Effector CD4-positive, alpha-beta T cell (primary cell): Measurements from ENCODE around the gene PBX2.
"Not testable (repeated sequence)": the region's sequence is repeated elsewhere in the genome, so short reads cannot be mapped to it uniquely, and the experiment has no call there.

Experiments used
- DNase-seq: peaks from one replicate; pipeline ENCODE4 v3.0.0-alpha.2; 2020
- total RNA-seq: gene quantifications from one replicate; lab custom pipeline; 2026; lab: John Stamatoyannopoulos, UW

PBX2 gene
- 57.0 reads per million, percentile 71 among the genes with 10 or more reads in this experiment for total RNA-seq

- DNase-seq: peak; percentile 68
These were observed at the start of gene PBX2 for GRCh38 chr6:32190054-32190851. Gene PBX2, minus strand, starts transcription at chr6:32190202. Its CDS starts 287 bp downstream, at chr6:32189915.

- no peak for DNase-seq
These were observed 49.5 kb upstream of the PBX2 start for GRCh38 chr6:32239462-32239861.

- DNase-seq: no peak
These were observed 44.9 kb upstream of the PBX2 start for GRCh38 chr6:32234934-32235333.

- no peak for DNase-seq
These were observed 36.4 kb upstream of the PBX2 start for GRCh38 chr6:32226434-32226833.

- DNase-seq: no peak
These were observed 34.7 kb upstream of the PBX2 start for GRCh38 chr6:32224696-32225095.

- no peak for DNase-seq
These were observed 33.5 kb upstream of the PBX2 start, which contains the start of gene NOTCH4 for GRCh38 chr6:32223258-32224235. Gene NOTCH4, minus strand, starts transcription at chr6:32224067. Its CDS starts 139 bp downstream, at chr6:32223928.

- no peak for DNase-seq
These were observed 32.6 kb upstream of the PBX2 start for GRCh38 chr6:32222333-32223230.

GRCh38 chr6:32220021-32220420, 30.0 kb upstream of the PBX2 start:
- DNase-seq: no peak

- DNase-seq: no peak
These were observed 28.2 kb upstream of the PBX2 start for GRCh38 chr6:32218167-32218566.

- no peak for DNase-seq
These were observed 27.0 kb upstream of the PBX2 start for GRCh38 chr6:32216998-32217397.

GRCh38 chr6:32216285-32216684, 26.3 kb upstream of the PBX2 start:
- no peak for DNase-seq

GRCh38 chr6:32215617-32216016, 25.6 kb upstream of the PBX2 start:
- no peak for DNase-seq

- DNase-seq: no peak
These were observed 24.1 kb upstream of the PBX2 start for GRCh38 chr6:32214126-32214525.

- no peak for DNase-seq
These were observed 23.6 kb upstream of the PBX2 start for GRCh38 chr6:32213649-32214048.

GRCh38 chr6:32212076-32212760, 22.2 kb upstream of the PBX2 start:
- DNase-seq: no peak

GRCh38 chr6:32211432-32211831, 21.4 kb upstream of the PBX2 start:
- DNase-seq: not testable (repeated sequence)

- DNase-seq: no peak
These were observed 20.2 kb upstream of the PBX2 start for GRCh38 chr6:32210191-32210601.

- DNase-seq: no peak
These were observed 19.0 kb upstream of the PBX2 start for GRCh38 chr6:32208996-32209395.

- DNase-seq: no peak
These were observed 14.3 kb upstream of the PBX2 start for GRCh38 chr6:32204268-32204715.

- no peak for DNase-seq
These were observed 13.6 kb upstream of the PBX2 start for GRCh38 chr6:32203426-32204267.

- DNase-seq: no peak
These were observed 12.2 kb upstream of the PBX2 start for GRCh38 chr6:32202186-32202585.
